GM18499 (cell line): Measurements from ENCODE around the gene VPS37D.
"Not testable (repeated sequence)": the region's sequence is repeated elsewhere in the genome, so short reads cannot be mapped to it uniquely, and the experiment has no call there.

Experiments
- ATAC-seq: cut with Tn5 transposase; IDR thresholded peaks from one replicate; pipeline ENCODE4 v1.9.1; 2021; ENCODE audit warnings: moderate number of reproducible peaks; ENCODE audit not compliant: insufficient read depth, unreplicated experiment

The VPS37D gene

DNA sequence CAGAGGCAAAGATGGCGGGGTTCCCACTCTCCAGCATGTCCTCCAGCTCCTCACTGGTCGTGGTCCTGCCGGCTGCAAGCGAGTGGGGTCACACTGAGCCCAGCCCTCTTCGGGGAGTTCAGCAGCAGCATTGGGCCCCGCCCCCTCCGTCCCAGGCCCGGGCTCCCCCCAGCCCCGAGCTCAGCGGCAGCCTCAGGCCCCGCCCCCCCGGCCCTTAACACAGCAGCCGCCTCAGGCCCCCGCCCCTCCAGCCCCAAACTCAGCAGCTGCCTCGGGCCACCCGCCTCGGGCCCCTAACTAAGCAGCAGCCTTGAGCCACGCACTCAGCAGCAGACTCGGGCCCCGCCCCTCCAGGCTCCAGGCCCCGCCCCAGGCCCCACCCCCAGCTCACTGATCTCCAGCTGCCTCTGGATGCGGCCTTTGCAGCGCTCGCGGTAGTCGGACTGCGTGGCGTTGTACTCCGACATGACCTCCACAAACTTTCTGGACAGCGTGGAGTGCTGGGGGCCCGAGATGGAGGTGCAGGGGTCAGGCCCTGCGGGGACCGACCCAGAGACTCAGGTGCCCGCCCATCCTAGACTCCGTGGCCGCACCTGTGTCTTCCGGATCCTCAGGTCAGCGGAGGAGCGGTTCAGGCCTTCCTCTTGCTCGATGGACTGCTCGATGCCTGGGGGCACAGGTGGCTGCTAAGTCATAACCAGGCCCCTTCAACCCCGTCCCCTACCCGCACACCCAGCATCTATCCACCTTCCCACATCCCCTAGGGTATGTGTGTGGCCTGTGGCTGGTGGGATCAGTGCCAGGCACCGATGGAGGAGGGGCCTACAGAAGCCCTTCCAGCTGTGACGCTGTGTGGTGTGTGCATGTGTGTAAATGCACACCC, 36.4 kb downstream of the VPS37D start:
- no peak for ATAC-seq

DNA sequence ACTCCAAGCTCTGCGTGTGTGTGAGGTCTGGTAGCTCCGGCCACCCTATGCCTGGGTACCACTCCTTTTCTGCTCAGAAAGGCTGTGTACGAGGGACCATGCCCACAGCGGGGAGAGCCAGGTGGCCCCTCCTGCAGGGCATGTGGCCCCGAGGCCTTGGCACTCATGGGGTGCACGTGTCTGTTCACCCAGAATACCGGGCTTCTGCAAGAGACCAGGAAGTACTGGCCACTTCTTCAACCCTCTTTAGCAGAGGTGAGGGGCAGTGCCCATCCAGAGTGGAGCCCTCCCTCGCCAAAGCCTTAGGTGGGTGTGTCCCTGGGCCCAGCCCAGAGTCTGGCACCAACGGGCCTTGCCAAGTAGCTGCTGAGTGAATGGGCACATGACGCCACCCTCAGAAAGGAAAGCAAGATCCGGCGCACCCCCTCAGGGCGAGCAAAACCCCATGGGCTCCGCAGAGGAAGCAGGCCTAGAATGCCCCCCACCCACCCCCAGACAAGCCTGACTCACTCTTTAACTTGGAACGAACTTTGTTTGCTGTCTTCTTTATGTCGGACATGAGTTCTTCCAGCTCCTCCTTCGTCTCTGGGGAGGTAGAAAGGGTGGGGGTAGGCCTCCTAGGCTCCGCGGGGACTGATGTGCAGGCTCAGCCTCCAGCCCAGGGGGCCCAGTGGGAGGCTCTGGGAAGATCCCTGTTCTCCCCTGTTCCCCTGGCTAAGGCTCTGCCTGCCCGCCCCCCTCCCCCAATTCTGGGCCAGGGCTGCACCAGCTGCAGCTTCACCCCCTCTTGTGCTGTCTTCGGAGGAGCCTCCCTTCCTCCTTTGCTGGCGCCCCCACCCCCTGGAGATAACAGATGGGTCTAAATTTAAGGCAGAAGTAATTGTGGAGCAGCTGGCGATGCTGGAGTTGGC, 37.3 kb downstream of the VPS37D start:
- ATAC-seq: no peak

DNA sequence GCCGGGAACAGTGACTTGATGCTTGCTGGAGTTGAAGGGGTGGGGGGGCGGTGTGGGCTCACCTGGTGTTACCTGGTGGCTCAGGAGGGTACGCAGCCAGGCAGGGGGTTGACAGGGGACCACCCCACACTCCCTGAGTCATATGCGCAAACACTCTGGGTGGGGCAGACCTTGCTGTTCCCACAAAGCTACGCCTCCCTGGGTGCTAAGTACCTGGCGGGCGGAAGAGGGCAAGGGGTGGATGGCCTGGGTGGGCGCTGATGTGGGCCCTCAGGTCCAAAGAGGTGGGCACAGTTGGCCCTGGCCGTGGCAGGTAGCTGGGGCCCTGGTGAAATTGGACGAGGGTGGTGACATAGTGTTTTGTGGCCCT, 37.9 kb downstream of the VPS37D start:
- ATAC-seq: no peak

GRCh38 chr7:73706126-73707044, 38.8 kb downstream of the VPS37D start:
- ATAC-seq: no peak

DNA sequence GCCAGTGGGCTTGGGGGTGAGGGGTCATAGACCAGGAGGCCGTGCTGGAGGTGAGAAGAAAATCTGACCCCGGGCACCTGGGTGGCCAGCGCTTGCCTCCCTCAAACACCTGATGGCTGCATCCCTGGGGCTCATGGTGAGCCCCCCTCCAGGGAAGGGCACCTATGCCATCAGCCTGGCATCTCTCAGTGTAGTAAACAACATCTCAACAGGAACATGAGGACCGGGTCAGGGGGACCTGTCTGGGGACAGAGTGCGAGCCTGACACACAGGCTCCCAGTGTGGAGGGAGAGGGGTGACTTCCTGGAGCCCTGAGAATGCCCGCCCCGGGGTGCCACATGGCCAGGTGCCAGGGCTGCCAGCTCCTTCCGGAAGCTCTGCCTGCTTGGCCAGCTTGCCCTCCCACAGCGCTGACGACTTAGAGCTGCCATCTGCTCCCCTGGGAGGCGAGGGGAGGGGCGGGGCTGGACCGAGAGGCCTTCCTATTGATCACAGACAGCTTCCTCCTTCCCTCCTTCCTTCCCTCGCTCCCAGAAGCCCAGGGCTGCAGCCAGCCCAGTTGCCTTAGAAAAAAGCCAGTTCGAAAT, 39.5 kb downstream of the VPS37D start:
- no peak for ATAC-seq

GRCh38 chr7:73708961-73709549, 41.4 kb downstream of the VPS37D start:
- ATAC-seq: no peak

- ATAC-seq: no peak
Measured at GRCh38 chr7:73712773-73713172, 45.1 kb downstream of the VPS37D start.

DNA sequence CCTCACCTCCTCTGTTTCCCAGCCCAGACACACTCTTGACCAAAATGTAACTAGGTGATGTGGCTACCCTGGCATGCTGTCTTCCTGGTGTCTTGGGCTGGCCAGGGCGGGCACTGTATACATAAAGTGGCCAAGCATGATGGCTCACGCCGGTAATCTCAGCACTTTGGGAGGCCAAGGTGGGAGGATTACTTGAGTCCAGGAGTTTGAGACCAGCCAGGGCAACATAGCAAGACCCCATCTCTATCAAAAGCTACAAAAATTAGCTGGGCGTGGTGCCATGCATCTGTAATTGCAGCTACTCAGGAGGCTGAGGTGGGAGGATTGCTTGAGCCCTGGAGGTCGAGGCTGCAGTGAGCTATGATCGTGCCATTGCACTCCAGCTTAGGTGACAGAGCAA, 45.7 kb downstream of the VPS37D start:
- ATAC-seq: not testable (repeated sequence)

GRCh38 chr7:73715648-73716317, 48.2 kb downstream of the VPS37D start:
- no peak for ATAC-seq

GRCh38 chr7:73716318-73716890, 48.8 kb downstream of the VPS37D start:
- ATAC-seq: no peak

DNA sequence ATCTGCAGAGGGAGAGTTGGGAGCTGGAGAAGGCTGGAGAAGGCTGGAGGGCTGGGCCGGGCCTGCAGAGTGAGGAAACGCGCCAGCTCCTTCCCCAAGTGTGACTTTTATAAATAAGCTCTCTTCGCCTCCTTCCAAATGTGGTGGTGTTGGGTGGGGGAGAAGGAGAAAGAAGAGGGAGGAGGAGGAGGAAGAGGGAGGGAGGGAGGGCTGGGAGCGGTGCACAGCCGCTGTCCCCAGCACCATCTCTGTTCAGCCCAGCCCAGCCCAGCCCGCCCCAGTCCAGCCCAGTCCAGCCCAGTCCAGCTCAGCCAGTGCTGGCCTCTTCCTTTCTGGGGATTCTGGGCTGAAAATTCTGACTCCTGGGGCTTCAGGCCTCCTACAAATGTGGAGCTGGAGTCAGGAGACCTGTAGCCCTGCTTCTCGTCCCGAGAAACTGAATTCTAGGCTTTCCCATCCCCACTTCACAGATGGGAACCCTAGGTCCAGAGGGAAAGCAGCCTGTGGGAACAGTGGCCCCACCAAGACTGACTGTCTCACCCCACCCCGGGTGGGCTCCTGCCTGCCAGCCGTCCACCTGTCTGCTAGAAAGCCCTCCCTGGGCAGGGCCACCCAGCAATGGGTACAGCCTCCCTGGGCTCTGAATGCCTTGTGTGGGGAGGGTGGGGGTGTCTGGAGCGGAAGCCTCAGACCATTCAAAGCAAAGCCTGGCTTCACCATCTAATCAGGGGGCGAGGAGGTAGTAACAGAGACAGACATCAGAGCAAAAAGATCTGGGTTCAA, 49.6 kb downstream of the VPS37D start:
- ATAC-seq: no peak

DNA sequence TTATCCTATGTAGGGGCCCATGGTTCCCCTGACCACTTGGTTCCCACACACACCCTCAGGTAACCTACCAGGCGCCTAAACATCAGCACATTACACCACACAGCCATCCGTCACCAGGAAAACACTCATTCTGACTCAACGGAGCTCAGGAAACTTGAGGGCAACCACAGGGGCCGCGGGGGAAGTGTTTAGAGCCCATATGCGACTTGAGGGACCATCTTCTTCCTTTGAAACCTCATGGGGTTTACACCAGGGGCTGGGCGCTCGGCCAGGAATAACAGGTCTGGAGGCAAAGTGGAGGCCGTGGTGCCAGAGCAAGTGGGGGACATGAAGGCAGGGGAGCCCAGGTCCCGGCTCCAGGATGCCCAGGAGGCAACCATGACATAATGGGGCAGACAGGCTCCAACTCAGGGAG, 50.4 kb downstream of the VPS37D start:
- ATAC-seq: no peak

DNA sequence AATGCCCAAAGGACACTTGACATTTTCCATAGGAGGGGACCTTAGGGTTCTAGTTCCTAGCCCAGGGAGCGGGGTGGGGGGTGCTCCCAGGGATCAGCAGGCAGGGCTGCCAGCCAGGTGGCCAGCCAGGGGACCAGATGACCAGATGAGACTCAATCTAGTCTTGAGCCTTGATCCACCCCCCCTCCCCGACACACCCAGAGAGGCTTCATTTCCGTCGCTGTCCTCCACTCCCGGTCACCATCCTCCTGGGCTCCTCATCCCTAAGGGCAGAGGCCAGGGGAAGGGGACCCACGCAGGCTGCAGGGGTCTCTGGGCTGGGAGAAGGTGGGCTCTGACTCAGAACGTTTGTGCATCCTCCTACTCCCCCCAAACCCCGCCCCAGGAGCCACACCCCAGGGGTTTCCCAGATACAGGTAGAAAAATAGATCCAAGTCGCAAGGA, 50.8 kb downstream of the VPS37D start:
- no peak for ATAC-seq

DNA sequence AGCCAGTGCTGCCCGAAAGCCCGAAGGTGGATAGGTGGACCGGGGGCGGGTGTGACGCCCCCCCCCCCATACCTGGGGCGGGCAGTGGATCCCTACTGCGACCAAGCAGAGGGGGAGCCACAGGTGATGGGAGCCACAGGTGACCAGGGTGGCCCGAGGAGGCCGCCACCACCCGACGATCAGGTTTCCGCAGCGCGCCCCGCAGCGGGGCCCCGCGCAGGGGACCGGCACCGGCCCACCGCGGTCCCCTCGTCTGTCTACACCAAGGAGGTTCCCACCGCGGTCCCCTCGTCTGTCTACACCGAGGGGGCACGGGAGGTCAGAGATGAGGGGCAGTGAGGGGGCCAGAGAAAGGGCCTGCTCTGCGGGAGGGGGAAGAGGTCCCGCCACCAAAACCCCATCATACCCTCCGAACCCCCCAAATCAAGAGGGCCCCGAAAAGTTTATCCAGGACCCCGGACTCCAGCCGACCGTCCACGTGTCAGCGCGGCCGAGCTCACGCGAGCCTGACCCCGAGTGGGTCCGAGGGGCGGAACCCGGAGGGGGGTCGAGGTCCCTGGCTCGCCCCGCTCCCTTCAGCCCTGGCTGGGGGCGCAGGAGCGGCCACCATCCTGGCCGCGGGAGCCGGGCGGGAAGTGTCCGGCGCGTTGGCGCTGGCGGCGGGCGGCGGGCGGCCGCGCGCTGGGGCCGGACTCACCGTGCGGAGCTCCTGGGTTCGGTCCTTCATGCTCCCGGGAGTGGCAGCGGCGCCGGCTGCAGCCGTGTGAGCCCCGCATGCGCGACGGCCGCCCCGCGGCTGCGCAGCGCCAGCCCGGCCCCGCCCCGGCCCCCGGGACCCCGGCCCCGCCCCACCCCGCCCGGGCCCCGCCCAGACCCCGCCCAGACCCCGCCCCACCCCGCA, 51.5 kb downstream of the VPS37D start, which contains the start of gene STX1A:
Gene STX1A (minus strand): TSS at position 765 of the 901 bp plus-strand sequence. CDS start 38 bp downstream, at position 727.
- ATAC-seq: no peak

DNA sequence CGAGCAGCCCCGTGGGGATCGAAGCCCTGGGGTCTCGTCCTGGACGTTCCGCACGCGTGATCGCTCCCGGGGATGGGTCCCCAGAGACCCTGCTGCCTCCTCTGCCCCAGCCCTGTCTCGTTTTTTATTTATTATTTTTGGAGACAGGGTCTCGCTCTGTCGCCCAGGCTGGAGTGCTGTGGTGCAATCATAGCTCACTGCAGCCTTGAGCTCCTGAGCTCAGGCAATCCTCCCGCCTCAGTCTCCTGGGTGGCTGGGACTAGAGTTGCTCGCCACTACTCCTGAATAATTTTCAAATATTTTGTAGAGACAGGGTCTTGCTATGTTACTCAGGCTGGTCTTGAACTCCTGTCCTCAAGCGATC, 52.2 kb downstream of the VPS37D start:
- no peak for ATAC-seq

DNA sequence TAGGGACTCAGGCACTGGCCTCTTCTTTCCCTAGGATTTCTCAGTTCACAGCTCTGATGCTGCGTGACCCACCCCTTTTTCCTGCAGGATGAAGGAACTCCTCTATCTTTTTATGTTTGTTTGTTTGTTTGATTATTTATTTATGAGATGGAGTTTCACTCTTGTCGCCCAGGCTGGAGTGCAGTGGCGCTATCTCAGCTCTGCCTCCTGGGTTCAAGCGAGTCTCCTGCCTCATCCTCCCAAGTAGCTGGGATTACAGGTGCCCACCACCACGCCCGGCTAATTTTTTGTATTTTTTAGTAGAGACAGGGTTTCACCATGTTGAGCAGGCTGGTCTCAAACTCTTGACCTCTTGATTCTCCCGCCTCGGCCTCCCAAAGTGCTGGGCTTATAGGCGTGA, 52.8 kb downstream of the VPS37D start:
- ATAC-seq: not testable (repeated sequence)

- no peak for ATAC-seq
Measured at GRCh38 chr7:73721377-73721817, 53.8 kb downstream of the VPS37D start.
